GM10847 (cell line): ENCODE results near the gene GPSM1.

ENCODE experiments used
- POLR2A ChIP-seq: IDR thresholded peaks from 2 replicates; pipeline ENCODE4 v1.6.1; 2011; ENCODE audit not compliant: insufficient read length; ENCODE audit errors: extremely low read depth

GPSM1 gene

DNA sequence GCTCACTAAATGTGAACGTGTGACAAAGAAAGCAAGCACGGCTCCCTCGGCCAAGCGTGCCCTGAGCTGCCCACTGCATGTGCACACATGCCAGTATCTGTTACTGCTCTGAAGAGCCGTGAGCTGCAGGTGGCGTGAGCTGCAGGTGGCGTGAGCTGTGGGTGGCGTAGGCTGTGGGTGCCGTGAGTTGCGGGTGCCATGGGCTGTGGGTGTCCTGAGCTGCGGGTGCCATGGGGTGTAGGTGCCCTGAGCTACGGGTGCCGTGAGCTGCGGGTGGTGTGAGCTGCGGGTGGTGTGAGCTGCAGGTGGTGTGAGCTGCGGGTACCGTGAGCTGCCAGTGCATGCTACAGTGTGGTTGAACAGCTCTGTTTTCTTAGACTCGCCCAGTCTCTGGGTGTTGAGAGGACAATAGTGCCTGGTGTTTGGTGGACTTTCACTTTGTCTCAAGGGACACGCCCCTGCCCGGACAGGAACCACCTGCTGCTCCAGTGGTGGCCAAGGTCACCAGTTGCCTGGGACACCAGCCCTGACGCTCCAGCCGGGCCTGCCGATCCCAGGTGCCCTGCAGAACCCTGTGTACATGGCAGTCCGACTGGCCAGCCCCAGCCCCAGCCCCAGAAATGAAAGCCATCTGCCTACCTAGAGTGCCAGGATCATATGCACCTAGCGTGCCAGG, 30.2 kb upstream of the GPSM1 start:
- no peak for TF ChIP-seq POLR2A

DNA sequence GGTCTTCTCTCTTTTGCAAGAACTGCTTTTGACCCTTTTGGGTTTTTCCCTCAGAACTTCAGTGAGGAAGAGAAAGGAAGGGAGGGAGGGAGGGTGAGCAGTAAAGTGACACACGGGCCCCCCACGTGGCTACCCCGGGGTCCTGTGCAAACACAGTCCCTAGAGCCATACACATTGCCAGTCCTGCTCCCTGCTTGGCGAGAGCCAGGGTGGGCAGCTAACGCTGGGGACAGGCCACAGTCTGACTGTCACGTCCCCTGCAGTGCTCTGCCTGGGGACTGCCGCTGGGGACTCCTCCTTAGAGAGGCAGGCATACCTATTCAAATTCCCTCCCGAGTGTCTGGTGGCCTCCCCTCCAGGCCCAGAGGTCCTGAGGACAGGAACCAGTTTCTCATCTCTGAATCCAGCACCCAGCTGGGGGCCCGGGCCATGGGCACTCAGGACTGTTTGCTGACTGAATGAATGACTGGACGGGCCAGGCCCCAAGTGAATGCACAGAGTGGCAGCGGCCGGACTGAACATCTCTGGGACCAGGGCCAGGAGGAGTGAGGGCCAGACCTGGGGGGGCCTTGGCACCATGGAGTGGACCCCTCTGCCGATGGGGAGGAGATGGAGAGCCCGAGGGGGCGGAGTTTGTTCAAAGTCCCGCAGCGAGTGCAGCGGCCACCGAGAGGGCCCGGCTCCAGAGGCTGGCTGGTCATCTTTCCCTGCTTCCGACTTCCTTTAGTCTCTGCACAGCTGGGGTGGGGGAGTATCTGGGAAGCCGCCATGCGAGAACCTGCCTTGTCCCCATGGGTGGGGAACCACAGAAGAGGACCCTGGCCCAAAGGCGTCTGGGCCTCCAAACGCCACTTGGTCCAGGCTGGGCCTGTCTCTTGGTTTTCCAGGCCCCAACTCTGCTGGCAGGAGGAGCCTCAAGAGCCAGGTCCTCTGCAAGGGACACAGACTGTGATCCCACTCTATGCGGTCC, 29.3 kb upstream of the GPSM1 start:
- no peak for TF ChIP-seq POLR2A

DNA sequence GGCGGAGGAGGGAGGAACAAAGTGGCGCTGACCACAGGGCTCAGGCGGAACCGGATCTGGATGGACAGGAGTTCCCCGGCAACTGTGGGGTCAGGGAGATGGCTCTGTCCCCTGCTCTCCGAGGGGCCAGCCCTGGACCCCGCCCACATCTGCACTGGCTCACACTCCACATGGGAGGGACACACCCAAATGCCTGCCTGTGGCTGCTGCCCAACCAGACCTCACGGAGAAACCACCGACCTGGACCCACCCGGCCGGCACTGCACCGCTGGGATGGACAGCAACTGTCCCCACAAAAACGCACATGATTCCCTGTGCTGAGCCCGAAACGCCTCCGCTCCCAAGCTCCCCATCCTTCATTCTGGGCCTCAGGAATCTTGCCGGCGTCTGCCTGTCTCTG, 28.2 kb upstream of the GPSM1 start:
- no peak for TF ChIP-seq POLR2A

DNA sequence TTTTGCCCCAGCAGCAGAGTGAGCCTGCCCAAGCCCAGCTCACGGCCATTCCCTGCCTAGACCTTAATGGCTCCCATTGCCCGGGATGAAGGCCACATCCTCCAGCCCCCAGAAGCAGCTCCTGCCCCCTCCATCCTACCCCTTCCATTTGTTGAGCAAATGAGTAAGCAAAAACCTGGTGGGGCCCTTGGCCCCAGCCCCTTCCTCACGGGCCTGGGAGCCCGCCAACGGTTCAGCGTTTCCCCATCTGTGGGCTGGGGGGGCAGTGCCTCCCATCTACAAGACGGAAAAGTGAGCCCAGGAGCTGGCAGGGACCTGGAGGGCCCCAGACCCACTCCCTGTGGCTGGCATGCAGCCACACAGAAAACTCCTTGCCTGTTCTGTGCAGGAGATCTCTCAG, 27.8 kb upstream of the GPSM1 start:
- no peak for TF ChIP-seq POLR2A

DNA sequence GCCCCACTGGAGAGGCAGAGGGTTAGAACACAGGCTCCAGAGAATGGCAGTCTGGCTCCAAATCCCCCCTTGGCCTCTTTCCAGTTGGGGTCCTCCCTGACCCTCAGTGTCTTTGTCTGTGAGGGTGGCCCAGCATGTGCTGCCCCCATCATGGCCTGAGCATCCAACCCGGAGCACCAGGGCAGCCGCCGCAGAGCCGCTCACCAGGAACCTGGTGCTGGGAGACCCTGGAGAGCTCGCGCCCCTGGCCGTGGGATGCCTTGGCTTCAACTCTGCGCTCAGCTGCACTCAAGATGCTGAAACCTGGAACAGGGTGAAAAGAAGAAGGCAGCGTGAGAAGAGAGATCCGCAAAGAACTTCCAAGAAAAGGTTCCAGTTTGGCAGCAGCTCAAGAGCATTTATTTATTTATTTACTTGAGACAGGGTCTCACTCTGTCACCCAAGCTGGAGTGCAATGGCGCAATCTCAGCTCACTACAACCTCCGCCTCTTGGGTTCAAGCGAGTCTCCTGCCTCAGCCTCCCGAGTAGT, 27.3 kb upstream of the GPSM1 start:
- no peak for TF ChIP-seq POLR2A

DNA sequence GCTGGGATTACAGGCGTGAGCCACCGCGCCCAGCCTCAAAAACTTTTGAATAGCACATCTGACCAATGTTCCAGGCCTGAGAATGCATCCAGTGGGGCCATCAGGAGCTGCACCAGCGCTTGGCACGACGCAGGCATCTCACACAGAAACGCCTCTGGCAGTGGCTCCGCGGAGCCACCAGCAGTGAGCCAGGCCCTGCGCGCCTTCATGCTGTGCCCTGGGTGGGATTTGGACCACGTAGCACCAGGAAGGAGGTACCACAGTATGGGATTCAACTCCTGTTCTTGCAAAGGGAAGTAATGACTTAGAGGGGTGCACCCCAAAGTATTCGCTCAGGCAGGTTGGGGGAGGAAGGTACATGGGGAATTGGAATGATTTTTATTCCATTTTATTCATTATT, 26.5 kb upstream of the GPSM1 start:
- no peak for TF ChIP-seq POLR2A

DNA sequence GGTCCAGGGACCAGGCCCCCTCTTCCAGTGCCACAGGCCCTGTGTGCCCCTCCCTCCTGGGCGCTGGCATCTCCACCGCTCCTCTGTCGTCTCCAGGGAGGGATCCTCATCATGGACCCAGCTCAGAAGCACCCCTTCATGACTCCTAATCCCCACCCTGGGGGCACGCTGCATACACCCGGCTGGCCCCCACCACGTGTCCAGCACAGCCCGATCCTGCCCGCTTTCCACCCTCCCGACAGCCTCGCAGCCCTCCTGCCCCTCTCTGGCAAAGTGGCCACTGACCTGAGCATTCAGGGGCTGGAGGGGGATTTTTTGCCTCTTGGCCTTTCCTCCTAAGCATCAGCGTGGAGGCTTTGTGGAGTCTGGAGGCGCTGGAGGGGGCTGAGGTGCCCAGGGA, 24.8 kb upstream of the GPSM1 start:
- no peak for TF ChIP-seq POLR2A

DNA sequence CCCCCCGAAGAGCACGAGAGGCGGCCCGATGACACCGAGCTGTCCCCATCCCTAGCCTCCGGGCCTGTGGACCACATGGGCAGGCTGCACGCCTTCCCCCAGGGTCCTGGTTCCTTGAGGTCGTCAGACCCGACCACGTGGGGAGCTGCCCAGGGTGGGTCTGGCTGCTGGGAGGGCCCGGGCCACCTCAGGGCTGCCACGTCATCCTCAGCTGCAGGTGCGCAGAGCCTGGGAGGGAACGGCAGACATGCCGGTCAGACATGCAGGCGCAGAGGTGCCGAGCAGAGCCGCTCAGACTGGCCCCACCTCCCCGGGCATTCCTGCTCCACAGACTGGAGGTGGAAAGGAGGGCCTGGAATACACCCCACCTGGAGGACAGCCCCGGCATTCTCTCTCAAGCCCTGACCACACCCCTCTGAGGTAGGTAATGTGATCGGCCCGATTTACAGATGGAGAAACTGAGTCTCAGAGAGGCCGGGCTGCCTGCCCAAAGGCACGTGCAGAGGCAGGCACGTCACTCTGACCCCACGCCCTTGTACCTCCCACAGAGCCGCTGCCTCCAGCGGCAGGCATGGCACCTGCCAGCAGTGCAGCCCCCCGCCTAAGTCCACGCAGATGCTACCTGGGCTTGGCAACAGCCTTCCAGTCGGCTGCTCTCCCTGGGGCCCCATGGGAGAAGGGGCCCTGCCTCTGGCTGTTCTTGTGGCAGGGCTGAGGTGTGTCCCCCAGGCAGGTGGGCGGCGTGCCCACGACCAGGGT, 24.1 kb upstream of the GPSM1 start:
- no peak for TF ChIP-seq POLR2A

DNA sequence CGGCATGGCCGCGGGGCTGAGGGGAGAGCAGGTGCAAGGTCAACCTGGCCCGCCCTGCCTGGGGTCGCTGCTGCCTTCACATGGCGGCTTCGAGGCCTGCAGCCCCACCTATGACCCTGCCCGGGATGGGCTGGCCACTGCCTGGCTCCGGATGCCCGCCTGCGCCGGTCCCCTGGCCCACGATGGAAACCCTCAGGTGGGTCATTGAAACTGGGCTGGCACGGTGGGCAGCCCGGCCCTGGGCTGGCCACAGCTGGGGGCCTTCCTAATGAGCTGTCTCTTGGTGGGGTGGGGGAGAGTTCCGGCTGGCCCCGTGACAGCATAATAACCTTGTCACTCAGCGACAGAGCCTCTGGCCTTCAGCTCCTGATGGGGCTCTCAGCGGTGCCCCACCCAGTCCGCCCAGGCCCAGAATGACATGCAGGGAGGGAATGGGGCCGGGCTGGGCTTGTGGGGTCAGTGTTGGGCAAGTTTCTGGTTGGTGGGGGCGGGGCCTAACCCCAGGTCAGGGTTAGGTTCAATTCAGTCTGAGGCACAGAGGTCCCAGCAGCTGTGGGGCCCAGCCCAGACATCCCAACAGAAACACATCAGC, 23.4 kb upstream of the GPSM1 start, which contains the start of gene CCDC187:
Gene CCDC187, minus strand, starts transcription at position 270 of the 592 bp plus-strand sequence. Its CDS starts 264 bp downstream, at position 6.
- TF ChIP-seq POLR2A: no peak

DNA sequence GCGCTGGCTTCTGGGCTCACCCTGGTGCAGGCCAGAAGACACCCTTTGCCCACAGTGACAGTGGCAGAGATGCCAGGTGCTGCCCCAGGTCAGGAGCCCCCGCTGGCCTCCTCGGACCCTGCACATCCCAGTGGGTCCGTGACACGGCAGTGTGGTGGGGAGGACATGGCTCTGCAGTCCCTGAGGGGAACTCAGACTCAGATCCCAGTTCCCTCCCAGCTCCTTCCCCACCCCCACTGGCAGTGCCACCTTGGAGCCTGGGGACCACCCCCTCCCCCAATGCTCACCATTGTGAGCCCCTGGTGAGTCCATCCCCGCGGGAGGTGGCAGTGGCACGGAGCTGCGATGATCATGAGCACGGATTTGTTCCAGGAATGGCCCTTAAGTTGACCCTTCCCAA, 22.9 kb upstream of the GPSM1 start:
- no peak for TF ChIP-seq POLR2A

DNA sequence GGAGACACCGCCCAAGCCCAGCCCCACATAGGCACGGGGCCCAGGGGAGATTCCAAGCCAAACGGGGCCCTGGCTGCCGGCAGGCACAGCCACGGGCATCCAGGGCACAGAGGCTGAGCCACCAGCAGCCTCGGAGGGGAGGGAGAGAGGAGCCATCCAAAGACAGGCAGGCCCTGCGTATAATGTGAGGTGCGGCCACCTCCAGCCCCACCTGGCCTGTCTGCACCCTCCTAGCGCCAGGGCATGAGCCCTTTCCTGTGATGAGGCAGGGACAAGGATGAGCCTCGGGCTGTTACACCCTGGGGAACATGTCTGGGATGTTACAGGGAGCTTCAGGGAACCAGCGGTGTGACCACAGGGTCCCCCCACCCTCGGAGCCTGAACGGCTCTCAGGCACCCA, 22.4 kb upstream of the GPSM1 start:
- no peak for TF ChIP-seq POLR2A

DNA sequence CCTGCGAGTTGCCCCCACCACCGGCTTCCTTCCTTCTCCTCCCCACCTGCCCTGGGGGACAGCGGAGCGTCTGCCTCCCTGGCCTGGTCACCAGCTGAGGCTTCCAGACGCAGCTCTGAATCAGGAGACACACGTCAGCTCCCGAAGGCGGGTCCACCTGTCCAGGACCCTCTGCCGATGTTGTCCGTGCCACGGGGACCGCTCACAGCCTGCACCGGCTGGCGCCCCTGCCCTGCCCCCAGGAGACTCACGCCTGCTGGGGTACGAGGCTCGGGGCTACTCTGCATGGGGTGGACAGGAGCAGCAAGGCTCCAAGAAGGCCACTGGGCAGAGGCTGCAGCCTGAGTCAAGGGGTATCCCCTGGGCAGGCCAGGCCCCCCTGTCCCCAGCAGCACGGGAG, 21.5 kb upstream of the GPSM1 start:
- TF ChIP-seq POLR2A: no peak

DNA sequence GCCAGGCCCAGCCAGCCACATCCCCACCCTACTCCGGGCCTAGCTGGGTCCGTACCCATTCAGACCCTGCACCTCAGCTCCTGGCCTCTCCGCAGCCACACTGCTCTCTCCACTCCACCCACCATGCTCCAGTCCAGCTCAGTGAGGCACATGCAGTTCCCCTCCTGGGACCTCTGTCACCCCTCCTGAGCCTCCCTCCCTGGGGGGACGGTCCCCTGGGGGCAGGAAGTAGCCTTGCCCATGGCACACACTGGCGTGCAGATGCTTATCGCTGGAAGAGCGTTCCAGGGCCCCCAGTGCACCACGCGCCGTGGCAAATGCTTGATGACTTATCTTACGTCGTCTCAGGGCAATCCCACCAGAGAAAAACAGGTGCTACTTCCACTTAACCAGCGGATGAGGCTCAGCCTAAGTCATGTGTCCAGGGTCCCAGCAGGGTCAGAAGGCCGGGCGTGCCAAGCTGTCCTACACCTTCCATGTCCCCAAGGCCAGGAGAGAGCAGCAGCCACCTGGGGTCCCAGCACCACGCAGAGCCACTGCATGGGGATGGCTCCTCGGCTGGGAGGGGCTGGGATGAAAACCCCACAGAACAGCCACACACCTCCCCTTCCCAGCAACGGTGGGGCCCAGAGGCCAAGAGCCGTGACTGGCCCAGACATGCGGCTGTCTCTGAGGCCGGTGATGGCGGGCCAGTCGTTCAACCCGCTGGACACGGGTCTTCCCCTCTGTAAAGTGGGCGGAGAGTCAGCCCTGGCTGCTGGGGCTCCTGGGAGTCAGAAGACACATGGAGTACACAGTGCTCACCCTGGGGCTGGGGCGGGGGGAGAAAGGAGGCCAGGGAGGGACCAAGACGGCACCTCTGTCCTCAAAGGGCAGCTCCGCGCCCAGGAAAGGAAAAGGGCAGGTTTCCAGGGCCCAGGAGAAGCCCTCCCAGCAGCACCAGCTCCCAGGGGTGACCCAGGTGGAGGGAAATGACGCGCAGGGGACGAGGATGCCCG, 20.8 kb upstream of the GPSM1 start:
- TF ChIP-seq POLR2A: no peak
